ENCODE results near the gene SLK.

DNA sequence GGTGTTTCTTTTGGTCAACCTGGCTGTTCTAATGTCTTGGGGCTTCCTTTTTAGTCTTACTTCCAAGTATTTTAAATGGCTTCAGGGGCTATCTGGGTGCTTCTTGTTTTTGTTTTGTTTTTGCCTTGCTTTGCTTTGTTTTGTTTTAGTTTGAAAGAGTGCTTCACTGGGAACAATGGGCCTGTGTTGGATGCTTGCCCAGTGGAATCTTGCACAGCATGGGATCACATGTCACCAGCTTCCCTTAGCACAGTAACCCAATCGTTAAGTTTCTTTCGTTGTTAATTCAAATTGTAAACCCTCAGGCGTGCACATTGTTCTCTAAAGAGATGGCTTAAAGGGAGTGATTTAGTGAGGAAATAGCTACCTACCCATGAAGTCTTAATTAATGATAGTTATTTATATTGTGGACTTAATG, 109.8 kb downstream of the SLK start:
- TF ChIP-seq, protein P1, sequence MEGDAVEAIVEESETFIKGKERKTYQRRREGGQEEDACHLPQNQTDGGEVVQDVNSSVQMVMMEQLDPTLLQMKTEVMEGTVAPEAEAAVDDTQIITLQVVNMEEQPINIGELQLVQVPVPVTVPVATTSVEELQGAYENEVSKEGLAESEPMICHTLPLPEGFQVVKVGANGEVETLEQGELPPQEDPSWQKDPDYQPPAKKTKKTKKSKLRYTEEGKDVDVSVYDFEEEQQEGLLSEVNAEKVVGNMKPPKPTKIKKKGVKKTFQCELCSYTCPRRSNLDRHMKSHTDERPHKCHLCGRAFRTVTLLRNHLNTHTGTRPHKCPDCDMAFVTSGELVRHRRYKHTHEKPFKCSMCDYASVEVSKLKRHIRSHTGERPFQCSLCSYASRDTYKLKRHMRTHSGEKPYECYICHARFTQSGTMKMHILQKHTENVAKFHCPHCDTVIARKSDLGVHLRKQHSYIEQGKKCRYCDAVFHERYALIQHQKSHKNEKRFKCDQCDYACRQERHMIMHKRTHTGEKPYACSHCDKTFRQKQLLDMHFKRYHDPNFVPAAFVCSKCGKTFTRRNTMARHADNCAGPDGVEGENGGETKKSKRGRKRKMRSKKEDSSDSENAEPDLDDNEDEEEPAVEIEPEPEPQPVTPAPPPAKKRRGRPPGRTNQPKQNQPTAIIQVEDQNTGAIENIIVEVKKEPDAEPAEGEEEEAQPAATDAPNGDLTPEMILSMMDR (conservative IDR thresholded peaks at IDR 0.05; ENCODE audit: low read length): no peak
- no peak for TF ChIP-seq EZH2phosphoT487 (IDR thresholded peaks at IDR 0.05; ENCODE audit: borderline replicate concordance, low read depth, low read length)
